Right cardiac atrium (tissue), 5 donors: ENCODE data around the gene ARL1. TPM values are rescaled to one million over a fixed set of nuclear protein-coding genes. Genes with fewer than 3 reads are reported as not detected.

Source experiments
- polyA plus RNA-seq: library from polyadenylated mRNA; stranded (reverse); fragments of 200-250 nt; gene quantifications from one replicate; pipeline ENCODE4 v1.2.3, GENCODE V29; 2013
- total RNA-seq, 4 donors: library from RNA; stranded (reverse); fragmentation: NEBNext Ultra II Directional; extraction: Animal tissue kit (Norgen Biotek cat#: 25700); gene quantifications; one replicate each; pipeline ENCODE4 v1.2.1, GENCODE V29; 2021
- donor health status: healthy with polysubstance abuse.
- donor health status: DM: no; HTN: yes; CAD: no.
- donor health status: DM: no; HTN: no; CAD: no.
- donor health status: DM: no; HTN: yes; CAD: no; lungs with severe emphysema.
- donor health status: DM: yes; HTN: yes; CAD: no.

ARL1 gene
- total and polyA plus RNA-seq, 5 donors, result 45.7 to 114 (median 102) TPM

Other genes starting within 250 kb of the ARL1 start
- not detected for gene SLC5A8, start 197.5 kb downstream of the ARL1 start, total RNA-seq
- gene SLC5A8, start 197.5 kb downstream of the ARL1 start, polyA plus RNA-seq, result not detected
- 1 to 10 TPM; 5.7 to 8.5 (median 7.6) TPM for gene UTP20, start 127.7 kb downstream of the ARL1 start, total RNA-seq
- 2.1 TPM for gene UTP20, start 127.7 kb downstream of the ARL1 start, polyA plus RNA-seq
- not detected for gene SPIC, start 67.6 kb upstream of the ARL1 start, total RNA-seq
- gene SPIC, start 67.6 kb upstream of the ARL1 start, polyA plus RNA-seq, result not detected
- gene MYBPC1, start 187.2 kb upstream of the ARL1 start, total RNA-seq, result 10 to 100 TPM; 10.3 to 27.9 (median 18.8) TPM
- 15.7 TPM for gene MYBPC1, start 187.2 kb upstream of the ARL1 start, polyA plus RNA-seq